Measurements from ENCODE around the gene CFAP45. TPM values are rescaled to one million over a fixed set of nuclear protein-coding genes. Genes with fewer than 3 reads are reported as not detected.
"Not testable (repeated sequence)": the region's sequence is repeated elsewhere in the genome, so short reads cannot be mapped to it uniquely, and the experiment has no call there.

CFAP45 gene
- total and polyA plus RNA-seq, 2 experiments from 2014 or later, result not detected

- no peaks in the 10 kb centered on the region for H3K36me3 ChIP-seq
- no peaks in the 10 kb centered on the region for H3K9me3 ChIP-seq (ENCODE audit: low read depth)
- H3K27ac ChIP-seq, result no peak overlapping the region
- TF ChIP-seq CTCF (IDR thresholded peaks at IDR 0.05; ENCODE audit: low read depth, low read length), result no peak
- no peak overlapping the region for H3K4me3 ChIP-seq
- no peaks in the 10 kb centered on the region for H3K4me1 ChIP-seq (ENCODE audit: low read depth)
- DNase-seq (ENCODE audit: low read depth in 1 of 2, low spot score in 1 of 2), result no peak
- H3K27me3 ChIP-seq, result no peaks in the 10 kb centered on the region
Observed at GRCh38 chr1:159908031-159908940, 8.3 kb upstream of the CFAP45 start.

- no peak overlapping the region for H3K4me3 ChIP-seq
- DNase-seq (ENCODE audit: low read depth in 1 of 2, low spot score in 1 of 2), result no peak
- no peak for TF ChIP-seq CTCF (IDR thresholded peaks at IDR 0.05; ENCODE audit: low read depth, low read length)
- H3K4me1 ChIP-seq (ENCODE audit: low read depth), result no peaks in the 10 kb centered on the region
- H3K9me3 ChIP-seq (ENCODE audit: low read depth), result no peaks in the 10 kb centered on the region
- no peaks in the 10 kb centered on the region for H3K27me3 ChIP-seq
- H3K36me3 ChIP-seq, result no peaks in the 10 kb centered on the region
- H3K27ac ChIP-seq, result no peak overlapping the region
Observed at GRCh38 chr1:159906960-159907359, 7.0 kb upstream of the CFAP45 start.

GRCh38 chr1:159904036-159904435 lies 4.1 kb upstream of the CFAP45 start:
- not testable (repeated sequence) for H3K27me3 ChIP-seq; DNase-seq (ENCODE audit: low read depth in 1 of 2, low spot score in 1 of 2); H3K9me3 ChIP-seq (ENCODE audit: low read depth); H3K27ac ChIP-seq; H3K36me3 ChIP-seq; H3K4me1 ChIP-seq (ENCODE audit: low read depth); H3K4me3 ChIP-seq

GRCh38 chr1:159902541-159902940 lies 2.6 kb upstream of the CFAP45 start:
- Histone ChIP-seq H3K4me3 (no peak overlapping the region), H3K36me3 (no peaks in the 10 kb centered on the region), H3K27ac (no peak overlapping the region), H3K27me3 (no peaks in the 10 kb centered on the region), H3K9me3 (ENCODE audit: low read depth) (no peaks in the 10 kb centered on the region), H3K4me1 (ENCODE audit: low read depth) (peaks cover 9% of the 10 kb centered on the region)
- no peak for DNase-seq (ENCODE audit: low read depth in 1 of 2, low spot score in 1 of 2)
- no peak for TF ChIP-seq CTCF (IDR thresholded peaks at IDR 0.05; ENCODE audit: low read depth, low read length)

GRCh38 chr1:159900755-159901360 lies 893 bp upstream of the CFAP45 start:
- no peak for TF ChIP-seq CTCF (IDR thresholded peaks at IDR 0.05; ENCODE audit: low read depth, low read length)
- H3K9me3 ChIP-seq (ENCODE audit: low read depth), result no peaks in the 10 kb centered on the region
- H3K4me3 ChIP-seq, result no peak overlapping the region
- no peak overlapping the region for H3K27ac ChIP-seq
- H3K36me3 ChIP-seq, result no peaks in the 10 kb centered on the region
- no peak for DNase-seq (ENCODE audit: low read depth in 1 of 2, low spot score in 1 of 2)
- no peaks in the 10 kb centered on the region for H3K27me3 ChIP-seq
- peaks cover 9% of the 10 kb centered on the region for H3K4me1 ChIP-seq (ENCODE audit: low read depth)

- DNase-seq (ENCODE audit: low read depth in 1 of 2, low spot score in 1 of 2); H3K4me1 ChIP-seq (ENCODE audit: low read depth); H3K27ac ChIP-seq; H3K9me3 ChIP-seq (ENCODE audit: low read depth); H3K27me3 ChIP-seq; H3K36me3 ChIP-seq; H3K4me3 ChIP-seq: not testable (repeated sequence)
Observed at GRCh38 chr1:159899634-159900033, 331 bp downstream of the CFAP45 start.
